DMS53 treated with DMSO at 0.1 percent for 48 hours (cell line): ENCODE results near the gene DCBLD2.
"Not testable (repeated sequence)": the region's sequence is repeated elsewhere in the genome, so short reads cannot be mapped to it uniquely, and the experiment has no call there.

ENCODE experiments used
- DNase-seq: peaks from one replicate; lab custom pipeline; 2025; ENCODE audit not compliant: unreplicated experiment; lab: John Stamatoyannopoulos, UW

Gene DCBLD2

DNA sequence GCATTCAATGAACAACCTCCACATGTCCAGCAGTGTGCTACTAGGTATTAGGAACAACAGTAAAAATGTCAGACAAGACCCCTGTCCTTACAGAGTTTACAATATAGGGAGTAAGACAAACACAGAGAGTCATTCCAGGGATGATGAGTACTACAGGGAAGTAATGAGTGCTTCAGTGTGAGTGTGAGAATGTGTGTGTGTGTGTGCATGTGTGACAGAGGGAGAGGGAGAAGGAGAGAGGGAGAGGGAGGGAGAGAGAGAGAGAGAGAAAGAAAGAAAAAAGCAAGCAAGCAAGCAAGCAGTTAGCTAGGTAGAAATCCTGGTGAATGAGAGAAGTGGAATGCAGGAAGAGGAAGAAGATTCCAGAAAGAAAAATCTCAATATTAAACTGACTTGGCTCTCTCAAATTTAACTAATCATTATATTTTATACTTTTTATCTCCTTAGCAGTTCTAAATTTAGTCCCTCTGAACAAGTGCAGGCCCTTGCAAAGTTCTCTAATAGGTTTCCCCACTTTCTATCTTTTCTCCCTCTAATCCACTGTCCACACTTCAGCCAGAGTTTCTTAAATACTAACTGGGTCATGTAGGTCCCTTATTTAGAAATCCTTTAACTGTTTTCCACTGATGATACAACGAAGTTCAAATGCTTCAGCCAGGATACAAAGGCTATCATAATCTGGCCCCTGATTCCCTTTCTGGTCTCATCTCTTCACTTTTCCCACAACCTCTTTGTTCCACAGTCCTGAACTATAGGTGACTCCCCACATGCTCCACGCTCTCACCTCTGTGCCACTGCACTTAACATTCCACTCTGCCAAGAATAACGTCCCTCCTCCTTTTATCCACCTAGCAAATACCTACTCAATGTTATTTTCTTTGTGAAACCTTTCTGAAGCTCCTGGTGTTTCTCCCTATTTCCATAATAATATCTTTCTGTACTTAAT, 10.3 kb downstream of the DCBLD2 start:
- DNase-seq = no peak

DNA sequence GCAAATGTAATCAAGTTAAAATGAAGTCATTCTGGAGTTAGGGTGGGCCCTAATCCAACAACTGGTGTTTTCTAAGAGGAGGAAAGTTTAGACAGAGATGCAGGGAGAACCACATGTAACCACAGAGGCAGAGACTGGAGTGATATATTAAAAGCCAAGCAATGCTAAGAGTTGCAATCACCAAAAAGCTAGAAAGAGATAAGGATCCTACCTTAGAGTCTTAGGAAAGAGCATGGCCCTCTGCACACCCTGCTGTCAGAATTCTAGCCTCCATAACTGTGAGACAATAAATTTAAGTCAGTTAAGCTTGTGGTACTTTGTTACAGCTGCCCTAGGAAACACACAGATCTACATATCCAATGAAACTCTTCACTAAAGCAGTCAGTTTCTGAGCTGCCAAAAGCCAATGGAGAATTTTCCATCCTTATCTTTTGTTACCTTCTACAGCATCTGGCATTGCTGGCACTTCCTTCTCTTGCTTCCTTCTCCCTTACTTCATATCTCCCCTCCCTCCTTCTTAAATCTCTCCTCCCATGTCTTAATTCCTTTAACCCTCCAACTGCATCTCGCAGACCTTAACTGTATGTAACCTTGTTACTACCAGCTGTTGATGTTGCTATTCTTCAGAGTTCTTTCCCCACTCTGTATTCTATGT, 11.2 kb downstream of the DCBLD2 start:
- DNase-seq = no peak

DNA sequence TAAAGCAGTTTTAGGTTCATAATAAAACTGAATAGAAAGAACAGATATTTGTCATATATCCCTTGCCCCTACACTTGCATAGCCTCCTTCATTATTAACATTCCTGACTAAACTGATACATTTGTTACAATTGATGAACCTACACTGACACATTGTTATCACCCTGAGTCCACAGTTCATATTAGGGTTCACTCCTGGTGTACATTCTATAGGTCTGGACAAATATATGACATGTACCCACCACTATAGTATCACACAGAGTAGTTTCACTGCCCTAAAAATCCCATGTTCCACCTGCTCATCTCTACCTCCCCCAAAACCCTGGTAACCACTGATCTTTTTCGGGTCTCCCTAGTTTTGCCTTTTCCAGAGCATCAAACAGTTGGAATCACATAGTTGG, 13.8 kb downstream of the DCBLD2 start:
- DNase-seq = no peak

DNA sequence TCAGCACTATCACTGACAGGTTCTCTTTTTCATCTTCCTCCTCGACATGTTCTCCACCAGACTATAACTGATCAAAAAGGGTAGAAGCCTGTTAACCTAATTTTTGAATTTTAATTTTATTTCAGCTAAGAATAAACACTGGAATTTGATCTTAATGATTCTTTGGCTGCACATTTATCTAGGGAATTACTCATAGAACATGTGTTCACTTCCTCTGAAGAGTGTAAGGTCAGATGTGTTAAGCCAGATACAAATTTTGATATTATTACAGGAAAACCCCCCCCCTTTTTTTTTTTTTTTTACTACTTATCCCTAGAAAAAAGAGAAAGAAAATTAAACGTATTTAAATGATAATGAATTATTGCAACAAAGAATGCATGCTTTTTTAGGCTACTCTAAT, 15.0 kb downstream of the DCBLD2 start:
- no peak for DNase-seq

DNA sequence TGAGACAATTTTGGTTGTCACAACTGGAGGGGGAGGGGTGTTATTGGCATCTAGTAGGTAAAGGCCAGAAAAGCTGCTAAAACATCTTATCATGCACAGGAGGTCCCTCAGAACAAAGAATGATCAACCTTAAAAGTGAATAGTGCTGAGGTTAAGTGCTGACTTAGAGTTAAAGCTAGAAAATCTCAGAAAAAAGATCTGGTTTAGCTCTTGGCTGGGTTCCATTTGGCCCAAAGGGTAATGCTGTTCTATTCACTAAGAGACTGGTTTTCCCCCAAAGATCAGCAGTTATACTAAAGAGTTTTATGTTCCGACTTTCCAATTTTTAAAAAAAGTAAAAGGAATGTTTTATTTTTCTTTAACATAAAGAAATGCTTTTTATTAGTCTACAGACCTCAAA, 15.6 kb downstream of the DCBLD2 start:
- DNase-seq = no peak

DNA sequence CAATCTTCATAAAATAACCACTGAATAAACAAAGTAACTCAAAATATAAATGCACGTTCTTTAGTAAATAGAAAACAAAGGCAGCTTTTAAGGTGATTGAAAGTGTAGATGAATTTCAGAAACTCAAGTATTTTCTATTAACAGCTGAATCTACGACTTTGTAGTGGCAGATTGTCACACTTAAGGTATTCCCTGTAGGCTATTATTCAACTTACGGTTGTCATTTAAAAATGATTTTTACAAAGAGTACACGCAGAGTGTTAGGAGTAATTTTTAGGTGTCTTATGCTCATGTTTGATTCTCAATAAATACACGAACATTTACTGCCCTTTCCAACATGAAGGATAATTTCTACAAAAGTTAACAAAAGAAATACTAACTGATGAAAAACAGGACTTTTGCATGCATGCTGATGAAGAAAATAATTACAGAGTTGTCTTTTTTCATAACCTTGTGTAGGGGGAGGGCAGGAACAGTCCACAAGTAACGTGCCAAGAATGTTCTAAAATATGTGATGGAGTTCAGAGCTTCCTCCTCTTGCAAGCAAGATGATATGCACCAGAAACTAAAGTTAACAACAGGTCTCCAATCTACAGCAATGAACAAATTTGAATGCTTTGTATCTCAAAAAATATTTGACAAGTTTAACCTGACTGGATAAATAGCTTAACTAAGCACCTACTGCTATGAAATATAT, 16.7 kb downstream of the DCBLD2 start:
- DNase-seq = no peak

DNA sequence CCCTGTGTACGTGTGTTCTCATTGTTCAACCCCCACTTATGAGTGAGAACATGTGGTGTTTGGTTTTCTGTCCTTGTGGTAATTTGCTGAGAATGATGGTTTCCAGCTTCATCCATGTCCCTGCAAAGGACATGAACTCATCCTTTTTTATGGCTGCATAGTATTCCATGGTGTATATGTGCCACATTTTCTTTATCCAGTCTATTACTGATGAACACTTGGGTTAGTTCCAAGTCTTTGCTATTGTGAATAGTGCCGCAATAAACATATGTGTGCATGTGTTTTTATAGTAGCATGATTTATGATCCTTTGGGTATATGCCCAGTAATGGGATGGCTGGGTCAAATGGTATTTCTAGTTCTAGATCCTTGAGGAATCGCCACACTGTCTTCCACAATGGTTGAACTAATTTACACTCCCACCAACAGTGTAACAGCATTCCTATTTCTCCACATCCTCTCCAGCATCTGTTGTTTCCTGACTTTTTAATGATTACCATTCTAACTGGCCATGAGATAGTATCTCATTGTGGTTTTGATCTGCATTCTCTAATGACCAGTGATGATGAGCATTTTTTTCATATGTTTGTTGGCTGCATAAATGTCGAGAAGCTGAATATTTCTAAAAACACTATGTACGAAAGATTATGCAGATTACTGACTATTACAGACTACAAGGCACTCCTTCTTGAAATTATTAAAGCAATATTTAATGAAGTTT, 18.7 kb downstream of the DCBLD2 start:
- DNase-seq = not testable (repeated sequence)

DNA sequence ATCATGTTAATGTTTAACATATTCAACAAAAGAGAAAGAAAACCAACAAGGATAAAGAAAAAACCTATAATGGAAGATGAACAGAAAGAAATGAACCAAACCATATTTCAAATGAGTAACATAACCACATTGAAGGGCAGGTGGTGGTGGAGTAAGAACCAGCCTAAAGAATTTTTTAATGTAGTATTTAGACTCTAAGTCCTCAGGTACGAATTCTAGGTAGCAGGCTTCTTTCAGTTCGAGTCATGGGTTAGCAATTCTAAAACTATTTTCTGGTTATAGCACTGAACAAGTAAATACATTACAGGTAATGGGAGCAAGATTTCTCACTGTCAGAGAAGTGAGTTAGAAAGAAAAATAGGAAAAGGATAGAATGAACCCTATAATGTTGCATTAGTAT, 24.4 kb downstream of the DCBLD2 start:
- DNase-seq = no peak

DNA sequence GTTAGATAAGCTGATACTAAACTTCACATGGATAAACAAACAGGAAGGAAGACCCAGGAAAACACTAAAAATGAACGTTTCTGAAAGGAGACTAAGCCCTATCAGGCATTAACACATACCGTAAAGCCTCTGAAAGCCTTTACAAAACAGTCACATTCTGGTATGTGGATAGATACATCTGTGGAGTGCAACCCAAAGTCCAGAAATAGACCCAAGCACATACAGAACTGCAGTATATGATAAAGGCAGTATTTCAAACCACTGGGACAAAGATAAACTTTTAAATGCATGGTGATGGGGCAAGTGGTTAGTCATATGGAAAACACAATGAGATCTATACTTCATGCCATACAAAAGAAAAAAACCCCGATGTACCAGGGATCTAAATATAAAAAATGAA, 26.0 kb downstream of the DCBLD2 start:
- DNase-seq = no peak

DNA sequence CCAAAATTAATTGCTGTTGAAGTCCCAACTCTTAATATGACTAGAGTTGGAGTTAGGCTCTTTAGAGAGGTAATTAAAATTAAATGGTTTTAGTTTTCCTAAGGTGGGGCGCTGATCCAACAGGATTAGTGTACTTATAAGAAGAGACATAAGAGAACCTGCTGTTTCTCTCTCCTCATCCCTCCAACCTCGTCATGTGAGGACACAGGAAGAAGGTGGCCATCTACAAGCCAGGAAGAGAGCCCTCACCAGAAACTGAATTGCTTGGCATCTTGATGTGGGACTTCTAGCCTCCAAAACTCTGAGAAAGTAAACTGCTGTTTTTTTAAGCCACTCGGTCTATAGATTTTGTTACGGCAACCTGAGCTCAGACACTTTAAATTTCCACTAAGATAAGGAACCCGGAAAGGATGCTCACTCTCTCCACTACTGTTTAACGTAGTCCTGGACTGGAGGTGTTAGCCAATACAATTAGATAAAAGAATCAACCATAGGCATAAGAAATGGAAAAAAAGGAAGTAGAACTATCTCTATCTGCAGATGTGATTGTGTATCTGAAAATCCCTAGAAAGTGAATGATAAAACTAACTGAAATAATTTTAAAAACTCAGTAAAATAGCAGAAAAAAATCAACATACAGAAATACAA, 26.8 kb downstream of the DCBLD2 start:
- no peak for DNase-seq

DNA sequence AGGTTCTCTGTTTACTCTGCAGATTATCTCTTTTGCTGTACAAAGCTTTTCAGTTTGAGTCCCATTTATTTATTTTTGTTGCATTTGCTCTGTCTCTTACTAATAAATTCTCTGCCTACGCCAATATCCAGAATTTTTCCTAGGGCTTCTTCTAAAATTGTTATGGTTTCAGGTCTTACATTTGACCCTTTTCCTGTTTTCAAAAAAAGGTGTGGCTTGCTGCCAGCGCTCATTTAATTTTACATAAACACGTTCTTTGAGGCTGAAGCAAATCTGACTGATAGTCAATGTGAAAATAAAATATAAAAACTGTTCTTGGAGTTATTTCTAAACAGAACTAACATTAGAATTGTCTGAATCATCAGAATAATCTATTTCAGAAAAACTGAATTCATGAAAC, 32.1 kb downstream of the DCBLD2 start:
- DNase-seq = no peak

DNA sequence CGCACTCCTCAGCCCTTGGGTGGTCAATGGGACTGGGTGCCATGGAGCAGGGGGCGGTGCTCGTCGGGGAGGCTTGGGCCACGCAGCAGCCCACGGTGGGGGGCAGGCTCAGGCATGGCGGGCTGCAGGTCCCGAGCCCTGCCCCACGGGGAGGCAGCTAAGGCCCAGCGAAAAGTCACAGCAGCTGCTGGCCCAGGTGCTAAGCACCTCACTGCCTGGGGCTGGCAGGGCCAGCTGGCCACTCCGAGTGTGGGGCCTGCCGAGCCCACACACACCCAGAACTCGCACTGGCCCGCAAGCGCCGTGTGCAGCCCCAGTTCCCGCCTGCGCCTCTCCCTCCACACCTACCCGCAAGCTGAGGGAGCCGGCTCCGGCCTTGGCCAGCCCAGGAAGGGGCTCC, 43.5 kb downstream of the DCBLD2 start:
- DNase-seq = not testable (repeated sequence)

DNA sequence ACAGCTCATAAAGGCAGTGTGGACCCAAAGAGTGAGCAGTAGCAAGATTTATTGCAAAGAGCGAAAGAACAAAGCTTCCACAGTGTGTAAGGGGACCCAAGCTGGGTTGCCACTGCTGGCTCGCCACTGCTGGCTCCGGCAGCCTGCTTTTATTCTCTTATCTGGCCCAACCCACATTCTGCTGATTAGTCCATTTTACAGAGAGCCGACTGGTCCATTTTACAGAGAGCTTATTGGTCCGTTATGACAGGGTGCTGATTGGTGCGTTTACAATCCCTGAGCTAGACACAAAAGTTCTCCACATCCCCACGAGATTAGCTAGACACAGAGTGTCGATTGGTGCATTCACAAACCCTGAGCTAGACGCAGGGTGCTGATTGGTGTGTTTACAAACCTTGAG, 44.2 kb downstream of the DCBLD2 start:
- not testable (repeated sequence) for DNase-seq

DNA sequence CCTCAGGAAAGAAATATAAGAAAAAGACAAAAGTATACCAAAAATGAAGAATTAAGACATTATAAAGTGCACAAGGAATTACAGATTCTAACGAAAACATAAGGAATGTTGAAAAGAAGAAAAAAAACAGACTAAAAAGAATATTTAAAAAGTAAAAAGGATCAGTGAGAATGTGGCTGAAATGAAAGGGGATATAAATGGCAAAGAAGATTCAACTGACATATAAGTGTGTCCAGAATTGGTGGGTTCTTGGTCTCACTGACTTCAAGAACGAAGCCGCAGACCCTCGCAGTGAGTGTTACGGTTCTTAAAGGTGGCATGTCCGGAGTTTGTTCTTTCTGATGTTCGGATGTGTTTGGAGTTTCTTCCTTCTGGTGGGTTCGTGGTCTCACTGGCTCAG, 44.8 kb downstream of the DCBLD2 start:
- DNase-seq = no peak

DNA sequence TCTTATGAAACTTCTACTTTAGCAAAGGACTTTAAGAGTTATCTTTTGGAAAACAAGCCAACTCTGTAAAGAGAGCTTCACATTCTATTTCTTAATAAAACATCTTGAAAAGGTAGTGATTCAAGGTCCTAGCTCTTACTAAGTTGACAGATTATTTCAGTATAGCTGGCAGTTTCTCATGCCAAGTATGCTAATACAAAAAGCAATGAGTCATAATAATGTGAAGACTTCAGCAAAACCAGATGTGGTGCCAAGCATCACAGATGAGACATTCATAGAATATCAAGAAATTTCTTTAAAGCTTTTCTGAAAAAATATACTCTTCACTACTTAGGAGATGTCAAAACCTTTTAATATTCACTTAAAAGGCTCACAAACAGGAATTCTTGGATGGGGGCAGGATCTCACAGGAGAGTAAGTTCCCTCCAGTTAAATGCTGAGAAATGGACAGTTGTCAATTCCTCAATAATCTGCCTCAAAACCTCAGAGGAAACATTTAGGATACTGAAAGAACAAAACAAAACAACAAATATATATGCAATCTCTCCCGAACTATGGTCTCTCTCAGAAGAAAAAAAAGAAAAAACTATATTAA, 45.6 kb downstream of the DCBLD2 start:
- no peak for DNase-seq

DNA sequence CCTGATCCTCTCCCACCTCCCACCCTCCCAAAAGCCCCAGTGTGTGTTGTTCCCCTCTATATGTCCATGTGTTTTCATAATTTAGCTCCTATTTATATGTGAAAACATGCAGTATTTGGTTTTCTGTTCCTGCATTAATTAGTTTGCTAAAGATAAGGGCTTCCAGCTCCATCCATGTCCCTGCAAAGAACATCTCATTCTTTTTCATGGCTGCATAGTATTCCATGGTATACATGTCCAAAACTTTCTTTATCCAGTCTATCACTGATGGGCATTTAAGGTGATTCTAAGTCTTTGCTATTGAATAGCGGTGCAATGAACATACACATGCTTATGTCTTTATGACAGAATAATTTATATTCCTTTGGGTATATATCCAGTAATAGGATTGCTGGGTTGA, 53.4 kb downstream of the DCBLD2 start:
- DNase-seq = no peak

DNA sequence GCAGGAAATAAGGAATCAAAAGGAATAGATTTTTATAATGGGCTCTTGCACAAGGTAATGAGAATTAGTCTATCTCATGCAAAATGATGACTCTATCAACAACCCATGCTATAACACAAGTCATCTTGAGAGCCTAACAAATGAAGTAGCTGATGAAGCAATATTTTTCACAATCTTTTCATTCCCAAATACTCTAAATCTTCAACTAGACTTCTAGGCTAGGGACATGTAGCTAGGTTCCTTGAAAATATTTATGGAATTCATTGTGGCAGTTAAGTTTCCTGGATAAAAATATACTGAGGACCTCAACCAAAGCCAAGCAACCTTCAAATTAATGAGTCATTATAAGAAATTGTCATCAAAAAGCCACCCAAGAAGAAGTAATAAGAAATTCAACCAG, 55.4 kb downstream of the DCBLD2 start:
- no peak for DNase-seq

DNA sequence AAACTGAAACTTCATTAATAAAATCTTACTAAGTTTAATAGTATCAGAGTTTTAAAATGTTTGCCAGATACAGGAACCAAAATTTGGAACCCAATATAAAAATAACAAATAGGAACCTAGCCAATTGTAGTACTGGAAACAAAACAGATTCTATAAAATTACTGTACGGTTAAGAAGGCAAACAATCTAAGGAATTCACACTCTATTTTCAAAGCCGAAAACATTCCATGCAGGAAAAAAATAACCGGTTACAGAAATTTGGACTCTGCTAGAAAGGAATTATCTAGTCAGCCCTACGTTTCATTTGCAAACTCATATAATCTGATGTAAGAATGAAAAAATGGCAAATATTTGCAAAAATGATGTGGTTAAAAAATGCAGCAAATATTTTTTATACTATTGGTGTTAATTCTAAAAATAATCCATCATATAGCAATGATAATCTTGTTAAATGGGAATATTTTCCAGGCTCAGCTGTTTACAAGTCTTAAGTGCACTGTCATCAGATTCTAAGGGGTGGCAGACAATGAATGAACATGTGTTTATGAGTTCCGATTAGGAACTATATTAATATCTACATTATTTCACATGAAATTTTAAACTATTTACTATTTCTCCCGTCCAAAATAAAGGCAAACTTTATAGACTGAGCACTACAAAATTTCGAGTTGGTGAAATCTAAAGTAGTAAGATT, 58.1 kb downstream of the DCBLD2 start:
- DNase-seq = no peak

DNA sequence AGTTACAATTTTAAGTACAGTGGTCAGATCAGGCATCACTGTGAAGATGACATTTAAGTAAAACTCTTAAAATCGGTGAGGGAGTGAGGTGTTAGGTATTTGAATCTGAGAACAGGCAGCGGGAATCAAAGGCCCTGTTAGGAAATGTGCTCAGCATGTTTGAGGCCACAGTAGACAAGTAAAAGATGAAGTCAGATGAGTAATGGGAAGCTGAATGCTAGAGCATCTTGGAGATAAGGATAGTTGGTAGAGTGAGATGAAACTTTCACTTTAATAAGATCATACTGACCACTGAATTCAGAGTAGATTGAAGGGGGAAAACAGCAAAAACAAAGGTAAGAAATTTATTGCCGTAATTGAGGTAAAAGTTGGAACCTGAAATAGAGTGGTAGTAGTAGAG, 61.6 kb downstream of the DCBLD2 start:
- no peak for DNase-seq

DNA sequence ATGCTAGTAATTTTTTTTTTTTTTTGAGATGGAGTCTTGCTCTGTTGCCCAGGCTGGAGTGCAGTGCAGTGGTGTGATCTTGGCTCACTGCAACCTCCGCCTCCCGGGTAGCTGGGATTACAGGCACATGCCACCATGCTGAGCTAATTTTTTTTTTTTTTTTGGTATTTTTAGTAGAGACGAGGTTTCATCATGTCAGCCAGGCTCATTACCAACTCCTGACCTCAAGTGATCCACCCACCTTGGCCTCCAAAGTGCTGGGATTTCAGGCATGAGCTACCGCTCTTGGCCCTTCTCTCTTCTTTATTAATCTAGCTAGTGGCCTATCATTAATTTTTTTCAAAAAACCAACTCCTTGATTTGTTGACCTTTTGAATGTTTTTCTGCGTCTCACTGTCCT, 70.4 kb downstream of the DCBLD2 start:
- not testable (repeated sequence) for DNase-seq
